ENCODE measurements around the gene LTB4R2. TPM values are rescaled to one million over a fixed set of nuclear protein-coding genes. Genes with fewer than 3 reads are reported as not detected.

Gene LTB4R2
- total RNA-seq, 1 experiment from 2014 or later, result 8.6 TPM

- DNase-seq (ENCODE audit: extremely low read depth, low read depth), result peak; percentile 54
Observed at GRCh38 chr14:24297190-24297964, 12.6 kb upstream of the LTB4R2 start.

- DNase-seq (ENCODE audit: extremely low read depth, low read depth), result peak; percentile 33
Observed at GRCh38 chr14:24298892-24299254, 11.1 kb upstream of the LTB4R2 start.

- DNase-seq (ENCODE audit: extremely low read depth, low read depth), result peak; percentile 85
Observed at GRCh38 chr14:24299255-24300191, 10.4 kb upstream of the LTB4R2 start, which contains the start of the genes DHRS1 and NOP9. Gene DHRS1, minus strand, starts transcription at chr14:24299780. Its CDS starts 674 bp downstream, at chr14:24299106. Gene NOP9, plus strand, starts transcription at chr14:24299850. Its CDS starts 105 bp downstream, at chr14:24299955.

GRCh38 chr14:24300326-24300980 lies 9.5 kb upstream of the LTB4R2 start:
- no peak for DNase-seq (ENCODE audit: extremely low read depth, low read depth)

GRCh38 chr14:24304019-24304387 lies 5.9 kb upstream of the LTB4R2 start:
- DNase-seq (ENCODE audit: extremely low read depth, low read depth), result no peak

- no peak for DNase-seq (ENCODE audit: extremely low read depth, low read depth)
Observed at GRCh38 chr14:24307156-24307574, 2.8 kb upstream of the LTB4R2 start.

- DNase-seq (ENCODE audit: extremely low read depth, low read depth), result peak; percentile 58
Observed at GRCh38 chr14:24307575-24308341, 2.2 kb upstream of the LTB4R2 start, which contains the start of gene CIDEB. Gene CIDEB, minus strand, starts transcription at chr14:24307977. Its CDS starts 119 bp downstream, at chr14:24307858.

GRCh38 chr14:24308342-24309124 lies 1.4 kb upstream of the LTB4R2 start:
- no peak for DNase-seq (ENCODE audit: extremely low read depth, low read depth)

- no peak for DNase-seq (ENCODE audit: extremely low read depth, low read depth)
Observed at GRCh38 chr14:24310265-24310645, 315 bp downstream of the LTB4R2 start.

- no peak for DNase-seq (ENCODE audit: extremely low read depth, low read depth)
Observed at GRCh38 chr14:24310646-24311604, 985 bp downstream of the LTB4R2 start, which contains the start of gene LTB4R. Gene LTB4R, plus strand, starts transcription at chr14:24311502. Its CDS starts 4,150 bp downstream, at chr14:24315652.

- DNase-seq (ENCODE audit: extremely low read depth, low read depth), result no peak
Observed at GRCh38 chr14:24311837-24312615, 2.1 kb downstream of the LTB4R2 start.

GRCh38 chr14:24312736-24313507 lies 3.0 kb downstream of the LTB4R2 start:
- DNase-seq (ENCODE audit: extremely low read depth, low read depth), result no peak

GRCh38 chr14:24313913-24314312 lies 4.0 kb downstream of the LTB4R2 start:
- no peak for DNase-seq (ENCODE audit: extremely low read depth, low read depth)

GRCh38 chr14:24314377-24315193 lies 4.6 kb downstream of the LTB4R2 start:
- DNase-seq (ENCODE audit: extremely low read depth, low read depth), result no peak

GRCh38 chr14:24315243-24315806 lies 5.4 kb downstream of the LTB4R2 start:
- no peak for DNase-seq (ENCODE audit: extremely low read depth, low read depth)
